Heart left ventricle (tissue), 13 donors: ENCODE results near the gene BLACAT1.

Experiments
- CTCF ChIP-seq, 12 donors: fragments of 200-600 bp; sonication (generic) in 4 of 12; IDR thresholded peaks; one replicate each; pipeline versions ENCODE4 v1.5.0 to v1.8.0; 2018 to 2022; ENCODE audit warnings: antibody characterized with exemption in 12 of 12, mild to moderate bottlenecking in 5 of 12
- POLR2A ChIP-seq, 2 donors: fragments of 450-650 bp; IDR thresholded peaks; one replicate each; pipeline ENCODE4 v1.6.1; 2017; ENCODE audit warnings: antibody characterized with exemption in 2 of 2, mild to moderate bottlenecking in 2 of 2, moderate library complexity in 2 of 2
- donor health status: ischemic (EF 13 %, LVEDD 7.1; RV severe dilation, severe dysfunction).
- donor health status: DM: no; HTN: yes; CAD: no.
- donor health status: DM: no; HTN: no; CAD: no.
- donor health status: ischemic (EF 25% LVEDD 6.9; RV normal size, moderate dysfunction).
- donor health status: ischemic (EF 25% LVEDD 5.7; RV mildly dilated, moderate dysfunction).
- donor health status: ischemic (EF 35%, LVEDD 5.7; RV mildly dilated, moderate dysfunction).
- donor health status: nonischemic (EF 11% LVEDD 7.7; RV severe dilation, severe dysfunction).
- donor health status: DM: yes; HTN: yes; CAD: no.
- donor health status: PGD.
- donor health status: ischemic (EF 29% LVEDD 5.4; RV normal size, mild dysfunction).
- donor health status: nonischemic (EF 23%, LVEDD 6.1; RV moderate dilation, normal function).

GRCh38 chr1:205424901-205425600 lies 30.8 kb downstream of the BLACAT1 start:
- TF ChIP-seq POLR2A (IDR thresholded peaks at IDR 0.05): no peak
- TF ChIP-seq CTCF (IDR thresholded peaks at IDR 0.05): no peak
